HL-60/S4 treated with phorbol 12-myristate 13-acetate at 8.2 ng/mL for 4 days and 3 days (cell line): Measurements from ENCODE around the gene FSIP1.

Experiments used
- in situ Hi-C: fragments of 300-500 bp; cut with MboI; formaldehyde crosslinking; loops from 2 replicates; pipeline ENCODE4 v1.15.0; 2022; ENCODE audit warnings: low sequenced_read_pairs

FSIP1 gene

GRCh38 chr15:39625451-39625850 lies 157.2 kb downstream of the FSIP1 start:
- in situ Hi-C loops = no loop called here

- in situ Hi-C loops = no loop called here
Measured at GRCh38 chr15:39624806-39625205, 157.8 kb downstream of the FSIP1 start.

GRCh38 chr15:39623529-39623931 lies 159.1 kb downstream of the FSIP1 start:
- in situ Hi-C loops = no loop called here

- in situ Hi-C loops = no loop called here
Measured at GRCh38 chr15:39622660-39623516, 159.8 kb downstream of the FSIP1 start.

- in situ Hi-C loops = no loop called here
Measured at GRCh38 chr15:39621976-39622375, 160.7 kb downstream of the FSIP1 start.

GRCh38 chr15:39621210-39621609 lies 161.4 kb downstream of the FSIP1 start:
- in situ Hi-C loops = no loop called here

- in situ Hi-C loops = no loop called here
Measured at GRCh38 chr15:39618063-39618823, 164.4 kb downstream of the FSIP1 start.

GRCh38 chr15:39616731-39617455 lies 165.7 kb downstream of the FSIP1 start:
- in situ Hi-C loops = no loop called here

GRCh38 chr15:39613861-39614260 lies 168.8 kb downstream of the FSIP1 start:
- in situ Hi-C loops = no loop called here

GRCh38 chr15:39613271-39613670 lies 169.4 kb downstream of the FSIP1 start:
- in situ Hi-C loops = no loop called here

GRCh38 chr15:39610665-39611064 lies 172.0 kb downstream of the FSIP1 start:
- in situ Hi-C loops = no loop called here

- in situ Hi-C loops = no loop called here
Measured at GRCh38 chr15:39609166-39609916, 173.3 kb downstream of the FSIP1 start.

- in situ Hi-C loops = no loop called here
Measured at GRCh38 chr15:39608185-39609139, 174.2 kb downstream of the FSIP1 start.

- in situ Hi-C loops = no loop called here
Measured at GRCh38 chr15:39605146-39605545, 177.5 kb downstream of the FSIP1 start.

GRCh38 chr15:39602143-39602542 lies 180.5 kb downstream of the FSIP1 start:
- in situ Hi-C loops = no loop called here

- in situ Hi-C loops = loop anchor here (25.0 kb wide), 1 partner anchor 288 kb away; no protein-coding TSS in a partner anchor
Measured at GRCh38 chr15:39599871-39600270, 182.8 kb downstream of the FSIP1 start.

- in situ Hi-C loops = loop anchor here (25.0 kb wide), 1 partner anchor 287 kb away; no protein-coding TSS in a partner anchor
Measured at GRCh38 chr15:39598958-39599845, 183.4 kb downstream of the FSIP1 start.

GRCh38 chr15:39598186-39598850 lies 184.3 kb downstream of the FSIP1 start:
- in situ Hi-C loops = loop anchor here (25.0 kb wide), 1 partner anchor 286 kb away; no protein-coding TSS in a partner anchor
